ACC112 (cell line): ENCODE measurements around the gene MUSK.

ENCODE experiments used
- H2AFZ ChIP-seq: fragments of 200-600 bp; sonication (generic); one replicate; pipeline ENCODE4 v1.6.0; 2017; ENCODE audit warnings: antibody characterized with exemption, low read length; ENCODE audit not compliant: unreplicated experiment
- H3K27ac ChIP-seq: fragments of 200-600 bp; sonication (generic); 2 replicates; pipeline ENCODE4 v1.5.1; 2014; ENCODE audit warnings: low read depth, mild to moderate bottlenecking, antibody characterized with exemption, low read length, moderate library complexity
- H3K27me3 ChIP-seq: fragments of 200-600 bp; sonication (generic); 2 replicates; pipeline ENCODE4 v1.6.1; 2014; ENCODE audit warnings: mild to moderate bottlenecking, antibody characterized with exemption, low read length, moderate library complexity, mixed read lengths; ENCODE audit not compliant: insufficient read depth
- H3K36me3 ChIP-seq: fragments of 200-600 bp; sonication (generic); 2 replicates; pipeline ENCODE4 v1.6.1; 2016; ENCODE audit warnings: mild to moderate bottlenecking, antibody characterized with exemption, low read length, moderate library complexity, mixed read lengths; ENCODE audit not compliant: insufficient read depth
- H3K4me1 ChIP-seq: fragments of 200-600 bp; sonication (generic); one replicate; pipeline ENCODE4 v1.6.1; 2016; ENCODE audit warnings: low read length, mixed read lengths; ENCODE audit not compliant: insufficient read depth, unreplicated experiment, control insufficient read depth
- H3K4me3 ChIP-seq: fragments of 200-600 bp; sonication (generic); 2 replicates; pipeline ENCODE4 v1.5.1; 2014; ENCODE audit warnings: mild to moderate bottlenecking, low read depth, low read length
- H3K79me2 ChIP-seq: fragments of 200-600 bp; sonication (generic); one replicate; pipeline ENCODE4 v1.6.0; 2016; ENCODE audit warnings: low read length; ENCODE audit not compliant: control insufficient read depth, unreplicated experiment, insufficient read depth

Gene MUSK

GRCh38 chr9:110668570-110669167 lies at the start of gene MUSK:
MUSK (plus strand) TSS chr9:110668791; CDS start chr9:110668905, 114 bp downstream.
- peak within 1 kb of the TSS; percentile 19; the same call in 1 of the 2 replicates for H3K4me3 ChIP-seq
- H3K36me3 ChIP-seq: no peaks in the 10 kb centered on the region
- H3K27me3 ChIP-seq: no peaks in the 10 kb centered on the region
- peak within 1 kb of the TSS; percentile 61 for H2AFZ ChIP-seq
- H3K4me1 ChIP-seq: peaks cover 18% of the 10 kb centered on the region
- H3K79me2 ChIP-seq: no peaks in the 10 kb centered on the region
- no peak within 1 kb of the TSS for H3K27ac ChIP-seq

GRCh38 chr9:110619831-110620230 lies 48.8 kb upstream of the MUSK start:
- Histone ChIP-seq H2AFZ (no peak overlapping the region), H3K79me2 (no peaks in the 10 kb centered on the region), H3K4me3 (no peak overlapping the region), H3K27me3 (no peaks in the 10 kb centered on the region), H3K27ac (no peak overlapping the region), H3K4me1 (no peaks in the 10 kb centered on the region), H3K36me3 (no peaks in the 10 kb centered on the region)

DNA sequence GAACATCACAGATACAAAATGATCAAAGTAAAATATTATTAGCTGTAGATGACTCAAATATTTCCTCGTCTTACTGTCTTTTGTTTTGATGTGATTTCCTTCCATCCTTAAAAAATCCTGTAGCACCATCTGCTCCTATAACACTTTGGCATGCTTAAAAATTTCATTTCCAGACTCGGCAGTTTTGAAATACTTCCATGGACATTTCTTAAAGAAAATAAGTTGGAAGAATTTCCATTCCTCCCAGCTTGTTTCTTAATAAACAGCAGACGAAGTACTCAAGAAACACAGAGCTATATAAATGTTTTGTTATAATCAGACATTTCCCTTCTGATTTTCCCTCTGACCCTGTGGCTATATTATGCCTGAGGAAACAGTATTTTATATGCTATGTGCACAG lies 47.9 kb upstream of the MUSK start:
- H3K79me2 ChIP-seq: no peaks in the 10 kb centered on the region
- no peaks in the 10 kb centered on the region for H3K27me3 ChIP-seq
- H3K27ac ChIP-seq: no peak overlapping the region
- no peaks in the 10 kb centered on the region for H3K36me3 ChIP-seq
- H3K4me1 ChIP-seq: no peaks in the 10 kb centered on the region
- H2AFZ ChIP-seq: no peak overlapping the region
- H3K4me3 ChIP-seq: no peak overlapping the region

GRCh38 chr9:110622368-110622767 lies 46.2 kb upstream of the MUSK start:
- Histone ChIP-seq H3K36me3 (no peaks in the 10 kb centered on the region), H3K4me3 (no peak overlapping the region), H2AFZ (no peak overlapping the region), H3K4me1 (peaks cover 15% of the 10 kb centered on the region), H3K27ac (no peak overlapping the region), H3K79me2 (no peaks in the 10 kb centered on the region), H3K27me3 (no peaks in the 10 kb centered on the region)

GRCh38 chr9:110623462-110624025 lies 45.0 kb upstream of the MUSK start:
- Histone ChIP-seq H2AFZ (no peak overlapping the region), H3K27me3 (no peaks in the 10 kb centered on the region), H3K79me2 (no peaks in the 10 kb centered on the region), H3K4me1 (peaks cover 24% of the 10 kb centered on the region), H3K4me3 (no peak overlapping the region), H3K36me3 (no peaks in the 10 kb centered on the region), H3K27ac (no peak overlapping the region)

- Histone ChIP-seq H3K79me2 (no peaks in the 10 kb centered on the region), H3K27me3 (no peaks in the 10 kb centered on the region), H3K4me3 (peak overlapping the region; percentile 59), H2AFZ (peak overlapping the region; percentile 64), H3K4me1 (peaks cover 24% of the 10 kb centered on the region), H3K27ac (peak overlapping the region; percentile 96), H3K36me3 (0 out of 2 replicates have a peak, but pooled peaks cover 7% of the 10 kb centered on the region)
These were observed 42.3 kb upstream of the MUSK start for GRCh38 chr9:110626101-110626829.

DNA sequence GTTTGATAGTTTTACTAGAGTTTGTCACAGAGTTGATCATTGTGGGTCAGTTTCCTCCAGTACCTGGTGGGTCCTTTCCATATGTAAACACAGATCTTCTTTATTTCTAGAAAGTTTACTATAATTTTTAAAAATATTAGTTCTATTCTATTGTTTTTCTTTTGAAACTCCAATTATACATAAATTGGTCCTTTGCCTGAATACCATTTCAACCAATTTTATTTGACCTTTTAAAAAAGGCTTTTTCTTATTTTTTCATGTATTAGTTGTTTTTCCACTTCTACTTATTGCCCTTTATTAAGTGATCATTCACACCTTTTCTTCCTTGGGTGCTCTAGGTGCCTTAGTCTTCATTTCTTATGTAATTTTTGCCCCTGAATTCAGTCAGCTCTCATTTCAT lies 33.0 kb upstream of the MUSK start:
- H2AFZ ChIP-seq: no peak overlapping the region

GRCh38 chr9:110638381-110638954 lies 30.1 kb upstream of the MUSK start:
- H3K4me1 ChIP-seq: peaks cover 23% of the 10 kb centered on the region
- peak overlapping the region; percentile 86 for H2AFZ ChIP-seq
- H3K27ac ChIP-seq: peak overlapping the region; percentile 56
- no peak overlapping the region for H3K4me3 ChIP-seq
- H3K79me2 ChIP-seq: no peaks in the 10 kb centered on the region
- no peaks in the 10 kb centered on the region for H3K27me3 ChIP-seq
- H3K36me3 ChIP-seq: peaks cover 8% of the 10 kb centered on the region; the same call in 1 of the 2 replicates

More for the DNA sequence above, 33.0 kb upstream of the MUSK start:
- no peaks in the 10 kb centered on the region for H3K27me3 ChIP-seq
- peaks cover 10% of the 10 kb centered on the region for H3K4me1 ChIP-seq
- no peak overlapping the region for H3K27ac ChIP-seq
- no peaks in the 10 kb centered on the region for H3K79me2 ChIP-seq
- H3K4me3 ChIP-seq: no peak overlapping the region
- H3K36me3 ChIP-seq: peaks cover 9% of the 10 kb centered on the region; the same call in 1 of the 2 replicates

DNA sequence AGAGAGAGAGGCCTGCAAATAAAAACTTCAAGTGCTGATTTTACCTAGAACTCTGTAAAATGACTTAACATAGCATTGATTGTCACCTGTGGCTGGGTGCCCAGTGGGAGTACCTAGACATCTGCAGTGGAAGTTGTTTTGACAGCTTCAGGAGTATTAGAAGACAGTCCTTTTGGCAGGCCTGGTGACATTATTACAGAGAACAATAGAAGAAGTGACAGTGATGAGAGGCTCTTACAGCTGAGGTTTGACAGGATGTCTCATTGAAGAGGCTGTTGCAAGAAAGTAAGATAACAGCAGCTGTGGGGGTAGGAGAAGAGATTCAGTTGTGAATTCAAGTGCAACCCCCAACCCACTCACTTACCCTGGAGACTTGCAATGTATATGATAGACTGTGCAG lies 27.9 kb upstream of the MUSK start:
- peaks cover 7% of the 10 kb centered on the region; the same call in 1 of the 2 replicates for H3K36me3 ChIP-seq
- peak overlapping the region; percentile 31; the same call in 1 of the 2 replicates for H3K4me3 ChIP-seq
- H3K27ac ChIP-seq: peak overlapping the region; percentile 90
- no peaks in the 10 kb centered on the region for H3K79me2 ChIP-seq
- H2AFZ ChIP-seq: peak overlapping the region; percentile 72
- peaks cover 23% of the 10 kb centered on the region for H3K4me1 ChIP-seq
- H3K27me3 ChIP-seq: no peaks in the 10 kb centered on the region

- Histone ChIP-seq H3K4me1 (peaks cover 23% of the 10 kb centered on the region), H3K79me2 (no peaks in the 10 kb centered on the region), H3K27ac (peak overlapping the region; percentile 90), H2AFZ (peak overlapping the region; percentile 43), H3K36me3 (0 out of 2 replicates have a peak, but pooled peaks cover 2% of the 10 kb centered on the region), H3K27me3 (no peaks in the 10 kb centered on the region), H3K4me3 (peak overlapping the region; percentile 31; the same call in 1 of the 2 replicates)
These were observed 27.3 kb upstream of the MUSK start for GRCh38 chr9:110641293-110641692.
